Thyroid gland (tissue), 4 donors: Measurements from ENCODE around the gene ANTXRL.

Experiments
- POLR2A ChIP-seq, 2 donors: fragments of 450-650 bp; IDR thresholded peaks; one replicate each; pipeline ENCODE4 v1.6.1; 2017; ENCODE audit warnings: antibody characterized with exemption in 2 of 2, mild to moderate bottlenecking in 2 of 2, moderate library complexity in 1 of 2
- TF ChIP-seq, protein P1 (sequence below), 6 experiments: fragments of 200-600 bp in 3 of 6; fragments of 450-650 bp in 3 of 6; sonication (generic) in 3 of 6; IDR thresholded peaks; one replicate each; pipeline ENCODE4 v1.5.1; 2016 to 2019; ENCODE audit warnings: antibody characterized with exemption in 6 of 6, mild to moderate bottlenecking in 2 of 6, inconsistent platforms in 1 of 6, moderate library complexity in 1 of 6

GRCh38 chr10:46237815-46238510, 48.8 kb upstream of the ANTXRL start:
- TF ChIP-seq, protein P1, sequence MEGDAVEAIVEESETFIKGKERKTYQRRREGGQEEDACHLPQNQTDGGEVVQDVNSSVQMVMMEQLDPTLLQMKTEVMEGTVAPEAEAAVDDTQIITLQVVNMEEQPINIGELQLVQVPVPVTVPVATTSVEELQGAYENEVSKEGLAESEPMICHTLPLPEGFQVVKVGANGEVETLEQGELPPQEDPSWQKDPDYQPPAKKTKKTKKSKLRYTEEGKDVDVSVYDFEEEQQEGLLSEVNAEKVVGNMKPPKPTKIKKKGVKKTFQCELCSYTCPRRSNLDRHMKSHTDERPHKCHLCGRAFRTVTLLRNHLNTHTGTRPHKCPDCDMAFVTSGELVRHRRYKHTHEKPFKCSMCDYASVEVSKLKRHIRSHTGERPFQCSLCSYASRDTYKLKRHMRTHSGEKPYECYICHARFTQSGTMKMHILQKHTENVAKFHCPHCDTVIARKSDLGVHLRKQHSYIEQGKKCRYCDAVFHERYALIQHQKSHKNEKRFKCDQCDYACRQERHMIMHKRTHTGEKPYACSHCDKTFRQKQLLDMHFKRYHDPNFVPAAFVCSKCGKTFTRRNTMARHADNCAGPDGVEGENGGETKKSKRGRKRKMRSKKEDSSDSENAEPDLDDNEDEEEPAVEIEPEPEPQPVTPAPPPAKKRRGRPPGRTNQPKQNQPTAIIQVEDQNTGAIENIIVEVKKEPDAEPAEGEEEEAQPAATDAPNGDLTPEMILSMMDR (IDR thresholded peaks at IDR 0.05), result no peak
- no peak for TF ChIP-seq POLR2A (IDR thresholded peaks at IDR 0.05)
